Peyer's patch (tissue), 4 donors: ENCODE results near the gene CDX1.

ENCODE experiments used
- CTCF ChIP-seq, 6 experiments: fragments of 450-650 bp in 4 of 6; fragments of 200-600 bp in 2 of 6; sonication (generic) in 1 of 6; IDR thresholded peaks; one replicate each; pipeline ENCODE4 v1.5.1; 2017 to 2019; ENCODE audit warnings: antibody characterized with exemption in 6 of 6, mild to moderate bottlenecking in 3 of 6, moderate library complexity in 1 of 6
- POLR2A ChIP-seq, 2 donors: fragments of 450-650 bp; IDR thresholded peaks; one replicate each; pipeline ENCODE4 v1.5.1; 2017; ENCODE audit warnings: antibody characterized with exemption in 2 of 2, mild to moderate bottlenecking in 2 of 2, moderate library complexity in 2 of 2

DNA sequence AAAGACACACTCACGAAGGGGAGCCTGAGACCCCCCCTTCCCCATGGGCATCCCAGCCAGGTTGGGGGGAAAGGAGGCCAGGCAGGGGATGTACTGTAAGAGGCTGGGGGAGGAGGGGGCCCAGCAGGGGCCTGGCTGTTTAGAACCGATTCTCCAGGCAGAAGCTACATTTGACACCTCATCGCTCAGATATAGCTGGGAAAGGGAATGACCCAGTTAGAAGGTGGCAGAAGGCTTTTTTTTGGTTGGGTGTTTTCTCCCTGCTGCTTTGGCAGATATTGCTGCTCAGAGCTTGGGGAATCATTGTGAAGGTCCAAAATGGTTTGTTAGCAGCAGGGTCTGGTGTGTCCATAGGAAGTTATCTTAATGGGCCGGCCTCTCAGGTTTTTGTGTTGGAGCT is 6.0 kb downstream of the CDX1 start:
- TF ChIP-seq CTCF (IDR thresholded peaks at IDR 0.05) = no peak
- no peak for TF ChIP-seq POLR2A (IDR thresholded peaks at IDR 0.05)
